Liver (tissue), 3 donors: Measurements from ENCODE around the gene MT1E.

Experiments
- ATF3 ChIP-seq: IDR thresholded peaks from 2 replicates; pipeline ENCODE4 v1.6.1; 2016; ENCODE audit warnings: antibody characterized with exemption
- EGR1 ChIP-seq, 2 donors: IDR thresholded peaks; 2 replicates each; pipeline ENCODE4 v1.6.1; 2016 to 2018; ENCODE audit warnings: antibody characterized with exemption in 2 of 2, low read depth in 2 of 2
- GABPA ChIP-seq, 2 donors: IDR thresholded peaks in 1 of 2; conservative IDR thresholded peaks in 1 of 2; 2 replicates each; pipeline ENCODE4 v1.6.1; 2016; ENCODE audit warnings: antibody characterized with exemption in 2 of 2, mild to moderate bottlenecking in 1 of 2, moderate library complexity in 1 of 2
- RAD21 ChIP-seq, 2 donors: IDR thresholded peaks; 2 replicates each; pipeline ENCODE4 v1.6.1; 2016; ENCODE audit warnings: antibody characterized with exemption in 2 of 2, mild to moderate bottlenecking in 2 of 2
- RXRA ChIP-seq, 2 donors: IDR thresholded peaks; 2 replicates each; pipeline ENCODE4 v1.6.1; 2017 to 2018; ENCODE audit warnings: antibody characterized with exemption in 2 of 2, mild to moderate bottlenecking in 1 of 2
- SP1 ChIP-seq: IDR thresholded peaks from 2 replicates; pipeline ENCODE4 v1.6.1; 2018; ENCODE audit warnings: antibody characterized with exemption, mild to moderate bottlenecking
- TAF1 ChIP-seq: conservative IDR thresholded peaks from 2 replicates; pipeline ENCODE4 v1.6.1; 2016; ENCODE audit warnings: antibody characterized with exemption, mild to moderate bottlenecking
- YY1 ChIP-seq: IDR thresholded peaks from 2 replicates; pipeline ENCODE4 v1.6.1; 2016; ENCODE audit warnings: antibody characterized with exemption, mild to moderate bottlenecking
- ZBTB33 ChIP-seq: IDR thresholded peaks from 2 replicates; pipeline ENCODE4 v1.6.1; 2016; ENCODE audit warnings: antibody characterized with exemption
- TF ChIP-seq, protein P1 (sequence below): fragments of 150-350 bp; IDR thresholded peaks from 2 replicates; pipeline ENCODE4 v1.5.1; 2017; ENCODE audit warnings: improper control_type of control experiment, low read depth, low read length; ENCODE audit not compliant: missing input control
- TF ChIP-seq, protein P2 (sequence below): IDR thresholded peaks from 2 replicates; pipeline ENCODE4 v1.6.1; 2016; ENCODE audit warnings: antibody characterized with exemption
- TF ChIP-seq, protein P3 (sequence below): IDR thresholded peaks from 2 replicates; pipeline ENCODE4 v1.6.1; 2016; ENCODE audit warnings: antibody characterized with exemption, mild to moderate bottlenecking
- donor health status: healthy.
- donor health status: healthy.

DNA sequence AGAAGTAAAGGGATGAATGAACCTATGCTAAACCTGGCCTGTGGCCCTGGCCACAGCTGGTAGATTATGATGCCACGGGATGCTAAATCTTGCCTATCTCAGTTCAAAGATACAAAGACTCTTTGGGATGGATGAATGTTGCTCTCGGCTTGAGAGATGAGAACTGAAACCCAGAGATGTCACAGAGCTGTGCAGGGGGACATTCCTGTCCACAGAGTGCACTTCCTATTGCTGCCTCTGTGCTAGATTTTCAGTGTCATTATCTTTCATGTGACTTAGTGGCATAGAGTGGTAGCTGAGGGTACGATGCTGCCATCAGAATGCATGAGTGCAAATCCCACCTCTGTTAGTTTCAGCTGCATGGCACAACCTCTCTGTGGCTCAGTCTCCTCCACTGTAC lies 4.6 kb downstream of the MT1E start:
- TF ChIP-seq YY1 (no peak), RAD21 (IDR thresholded peaks at IDR 0.05) (no peak), ATF3 (no peak), ZBTB33 (no peak), SP1 (no peak), TAF1 (no peak), RXRA (IDR thresholded peaks at IDR 0.05) (no peak), EGR1 (IDR thresholded peaks at IDR 0.05; ENCODE audit: low read depth in 2 of 2) (no peak), GABPA (IDR thresholded peaks at IDR 0.05 in 1 of 2, conservative IDR thresholded peaks at IDR 0.05 in 1 of 2) (no peak)
- TF ChIP-seq, protein P1, sequence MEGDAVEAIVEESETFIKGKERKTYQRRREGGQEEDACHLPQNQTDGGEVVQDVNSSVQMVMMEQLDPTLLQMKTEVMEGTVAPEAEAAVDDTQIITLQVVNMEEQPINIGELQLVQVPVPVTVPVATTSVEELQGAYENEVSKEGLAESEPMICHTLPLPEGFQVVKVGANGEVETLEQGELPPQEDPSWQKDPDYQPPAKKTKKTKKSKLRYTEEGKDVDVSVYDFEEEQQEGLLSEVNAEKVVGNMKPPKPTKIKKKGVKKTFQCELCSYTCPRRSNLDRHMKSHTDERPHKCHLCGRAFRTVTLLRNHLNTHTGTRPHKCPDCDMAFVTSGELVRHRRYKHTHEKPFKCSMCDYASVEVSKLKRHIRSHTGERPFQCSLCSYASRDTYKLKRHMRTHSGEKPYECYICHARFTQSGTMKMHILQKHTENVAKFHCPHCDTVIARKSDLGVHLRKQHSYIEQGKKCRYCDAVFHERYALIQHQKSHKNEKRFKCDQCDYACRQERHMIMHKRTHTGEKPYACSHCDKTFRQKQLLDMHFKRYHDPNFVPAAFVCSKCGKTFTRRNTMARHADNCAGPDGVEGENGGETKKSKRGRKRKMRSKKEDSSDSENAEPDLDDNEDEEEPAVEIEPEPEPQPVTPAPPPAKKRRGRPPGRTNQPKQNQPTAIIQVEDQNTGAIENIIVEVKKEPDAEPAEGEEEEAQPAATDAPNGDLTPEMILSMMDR: no peak
- TF ChIP-seq, protein P2, sequence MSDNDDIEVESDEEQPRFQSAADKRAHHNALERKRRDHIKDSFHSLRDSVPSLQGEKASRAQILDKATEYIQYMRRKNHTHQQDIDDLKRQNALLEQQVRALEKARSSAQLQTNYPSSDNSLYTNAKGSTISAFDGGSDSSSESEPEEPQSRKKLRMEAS: no peak
- TF ChIP-seq, protein P3, sequence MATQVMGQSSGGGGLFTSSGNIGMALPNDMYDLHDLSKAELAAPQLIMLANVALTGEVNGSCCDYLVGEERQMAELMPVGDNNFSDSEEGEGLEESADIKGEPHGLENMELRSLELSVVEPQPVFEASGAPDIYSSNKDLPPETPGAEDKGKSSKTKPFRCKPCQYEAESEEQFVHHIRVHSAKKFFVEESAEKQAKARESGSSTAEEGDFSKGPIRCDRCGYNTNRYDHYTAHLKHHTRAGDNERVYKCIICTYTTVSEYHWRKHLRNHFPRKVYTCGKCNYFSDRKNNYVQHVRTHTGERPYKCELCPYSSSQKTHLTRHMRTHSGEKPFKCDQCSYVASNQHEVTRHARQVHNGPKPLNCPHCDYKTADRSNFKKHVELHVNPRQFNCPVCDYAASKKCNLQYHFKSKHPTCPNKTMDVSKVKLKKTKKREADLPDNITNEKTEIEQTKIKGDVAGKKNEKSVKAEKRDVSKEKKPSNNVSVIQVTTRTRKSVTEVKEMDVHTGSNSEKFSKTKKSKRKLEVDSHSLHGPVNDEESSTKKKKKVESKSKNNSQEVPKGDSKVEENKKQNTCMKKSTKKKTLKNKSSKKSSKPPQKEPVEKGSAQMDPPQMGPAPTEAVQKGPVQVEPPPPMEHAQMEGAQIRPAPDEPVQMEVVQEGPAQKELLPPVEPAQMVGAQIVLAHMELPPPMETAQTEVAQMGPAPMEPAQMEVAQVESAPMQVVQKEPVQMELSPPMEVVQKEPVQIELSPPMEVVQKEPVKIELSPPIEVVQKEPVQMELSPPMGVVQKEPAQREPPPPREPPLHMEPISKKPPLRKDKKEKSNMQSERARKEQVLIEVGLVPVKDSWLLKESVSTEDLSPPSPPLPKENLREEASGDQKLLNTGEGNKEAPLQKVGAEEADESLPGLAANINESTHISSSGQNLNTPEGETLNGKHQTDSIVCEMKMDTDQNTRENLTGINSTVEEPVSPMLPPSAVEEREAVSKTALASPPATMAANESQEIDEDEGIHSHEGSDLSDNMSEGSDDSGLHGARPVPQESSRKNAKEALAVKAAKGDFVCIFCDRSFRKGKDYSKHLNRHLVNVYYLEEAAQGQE: no peak
